Karpas-422 (cell line): ENCODE results near the gene GGNBP2. TPM values are rescaled to one million over a fixed set of nuclear protein-coding genes. Genes with fewer than 3 reads are reported as not detected.

Experiments
- DNase-seq: peaks from one replicate; pipeline ENCODE4 v3.0.0-alpha.2; 2015
- H2AFZ ChIP-seq: fragments of 200-600 bp; sonication (generic); 2 replicates; pipeline ENCODE4 v1.6.1; 2014; ENCODE audit warnings: antibody characterized with exemption, low read length, mixed read lengths
- H3K27ac ChIP-seq: fragments of 200-600 bp; sonication (generic); 2 replicates; pipeline ENCODE4 v1.5.1; 2014; ENCODE audit warnings: mild to moderate bottlenecking, low read length, moderate library complexity
- H3K27me3 ChIP-seq: fragments of 200-600 bp; sonication (generic); 2 replicates; pipeline ENCODE4 v1.6.1; 2014; ENCODE audit warnings: low read length, mixed read lengths
- H3K36me3 ChIP-seq: fragments of 200-600 bp; sonication (generic); 2 replicates; pipeline ENCODE4 v1.6.1; 2014; ENCODE audit warnings: low read length, mixed read lengths; ENCODE audit not compliant: insufficient read depth
- H3K4me1 ChIP-seq: fragments of 200-600 bp; sonication (generic); 2 replicates; pipeline ENCODE4 v1.6.1; 2014; ENCODE audit warnings: mild to moderate bottlenecking, low read length, mixed read lengths
- H3K4me2 ChIP-seq: fragments of 200-600 bp; sonication (generic); 2 replicates; pipeline ENCODE4 v1.6.1; 2014; ENCODE audit warnings: low read length, low read depth, mild to moderate bottlenecking; ENCODE audit not compliant: poor library complexity, severe bottlenecking
- H3K4me3 ChIP-seq: fragments of 200-600 bp; sonication (generic); 2 replicates; pipeline ENCODE4 v1.5.1; 2014; ENCODE audit warnings: mild to moderate bottlenecking, antibody characterized with exemption, low read length, mixed read lengths
- H3K79me2 ChIP-seq: fragments of 200-600 bp; sonication (generic); 2 replicates; pipeline ENCODE4 v1.6.1; 2014; ENCODE audit warnings: mild to moderate bottlenecking, low read length, mixed read lengths
- H3K9ac ChIP-seq: fragments of 200-600 bp; sonication (generic); 2 replicates; pipeline ENCODE4 v1.6.0; 2014; ENCODE audit warnings: low read length
- H3K9me2 ChIP-seq: fragments of 200-600 bp; sonication (generic), shearing (Covaris generic); replicated peaks from 2 replicates; pipeline ENCODE4 v1.6.0; 2014; ENCODE audit warnings: mild to moderate bottlenecking, low read length, moderate library complexity; ENCODE audit not compliant: insufficient read depth
- H3K9me3 ChIP-seq: fragments of 300-700, 200-600 bp; sonication (generic); 2 replicates; pipeline ENCODE4 v1.6.1; 2014; ENCODE audit warnings: low read length, mixed read lengths
- H4K20me1 ChIP-seq: fragments of 200-600 bp; sonication (generic); 2 replicates; pipeline ENCODE4 v1.6.1; 2014; ENCODE audit warnings: mild to moderate bottlenecking, antibody characterized with exemption, low read length, low read depth; ENCODE audit not compliant: insufficient read depth
- total RNA-seq: library from RNA; depleted of rRNA; stranded (reverse); fragments of >200 nt; shearing (Covaris generic); gene quantifications from 2 replicates; pipeline ENCODE4 v1.2.3, GENCODE V29; 2014; ENCODE audit warnings: low replicate concordance

Gene GGNBP2
- total RNA-seq, 1 experiment from 2014 or later, result 49.5 TPM

- Histone ChIP-seq H3K27ac (no peak overlapping the region), H3K4me2 (no peak overlapping the region), H3K9me2 (no peaks in the 10 kb centered on the region), H2AFZ (no peak overlapping the region), H3K9ac (no peak overlapping the region), H3K27me3 (no peaks in the 10 kb centered on the region), H4K20me1 (no peaks in the 10 kb centered on the region), H3K79me2 (peaks cover 4% of the 10 kb centered on the region; the same call in 1 of the 2 replicates), H3K4me3 (no peak overlapping the region), H3K4me1 (no peaks in the 10 kb centered on the region), H3K9me3 (no peaks in the 10 kb centered on the region), H3K36me3 (peaks cover 48% of the 10 kb centered on the region)
- no peak for DNase-seq
Measured at GRCh38 chr17:36525113-36525512, 19.6 kb upstream of the GGNBP2 start.

- Histone ChIP-seq H3K9me2 (no peaks in the 10 kb centered on the region), H3K9me3 (no peaks in the 10 kb centered on the region), H3K27ac (no peak overlapping the region), H4K20me1 (no peaks in the 10 kb centered on the region), H2AFZ (no peak overlapping the region), H3K4me1 (no peaks in the 10 kb centered on the region), H3K4me3 (no peak overlapping the region), H3K79me2 (peaks cover 4% of the 10 kb centered on the region; the same call in 1 of the 2 replicates), H3K27me3 (no peaks in the 10 kb centered on the region), H3K9ac (no peak overlapping the region), H3K4me2 (no peak overlapping the region), H3K36me3 (peaks cover 42% of the 10 kb centered on the region)
- no peak for DNase-seq
Measured at GRCh38 chr17:36525888-36526287, 18.8 kb upstream of the GGNBP2 start.

- no peak for DNase-seq
- Histone ChIP-seq H3K9me3 (no peaks in the 10 kb centered on the region), H3K79me2 (peaks cover 15% of the 10 kb centered on the region), H3K9ac (no peak overlapping the region), H3K36me3 (peaks cover 51% of the 10 kb centered on the region), H3K27ac (no peak overlapping the region), H4K20me1 (no peaks in the 10 kb centered on the region), H3K4me2 (no peak overlapping the region), H3K9me2 (no peaks in the 10 kb centered on the region), H3K4me3 (no peak overlapping the region), H3K27me3 (no peaks in the 10 kb centered on the region), H3K4me1 (no peaks in the 10 kb centered on the region; the same call in 1 of the 2 replicates), H2AFZ (no peak overlapping the region)
Measured at GRCh38 chr17:36527621-36528250, 17.0 kb upstream of the GGNBP2 start.

- no peak overlapping the region for H3K27ac ChIP-seq
- no peak overlapping the region for H2AFZ ChIP-seq
- H3K4me3 ChIP-seq, result no peak overlapping the region
- no peaks in the 10 kb centered on the region for H4K20me1 ChIP-seq
- H3K4me2 ChIP-seq, result no peak overlapping the region
- no peaks in the 10 kb centered on the region for H3K27me3 ChIP-seq
- H3K36me3 ChIP-seq, result peaks cover 56% of the 10 kb centered on the region
- no peaks in the 10 kb centered on the region for H3K9me3 ChIP-seq
- no peak overlapping the region for H3K9ac ChIP-seq
- peaks cover 26% of the 10 kb centered on the region for H3K79me2 ChIP-seq
- peaks cover 11% of the 10 kb centered on the region for H3K4me1 ChIP-seq
- DNase-seq, result no peak
- no peaks in the 10 kb centered on the region for H3K9me2 ChIP-seq
Measured at GRCh38 chr17:36529121-36529520, 15.6 kb upstream of the GGNBP2 start.

- Histone ChIP-seq H3K79me2 (peaks cover 48% of the 10 kb centered on the region), H3K36me3 (peaks cover 36% of the 10 kb centered on the region)
Measured at GRCh38 chr17:36532435-36532975, 12.2 kb upstream of the GGNBP2 start.

GRCh38 chr17:36533935-36534839, 10.5 kb upstream of the GGNBP2 start:
- Histone ChIP-seq H3K9me2 (no peaks in the 10 kb centered on the region), H4K20me1 (no peaks in the 10 kb centered on the region), H3K27me3 (no peaks in the 10 kb centered on the region), H3K4me3 (peak overlapping the region; percentile 90), H3K9ac (peak overlapping the region; percentile 91), H3K79me2 (peaks cover 52% of the 10 kb centered on the region), H3K9me3 (no peaks in the 10 kb centered on the region), H2AFZ (peak overlapping the region; percentile 70; the same call in 1 of the 2 replicates), H3K4me2 (peak overlapping the region; percentile 91), H3K36me3 (peaks cover 42% of the 10 kb centered on the region), H3K4me1 (peaks cover 20% of the 10 kb centered on the region), H3K27ac (peak overlapping the region; percentile 57)
- peak; percentile 75 for DNase-seq

More at GRCh38 chr17:36532435-36532975, 12.2 kb upstream of the GGNBP2 start:
- Histone ChIP-seq H3K27me3 (no peaks in the 10 kb centered on the region), H4K20me1 (no peaks in the 10 kb centered on the region), H3K4me1 (peaks cover 20% of the 10 kb centered on the region), H3K27ac (no peak overlapping the region), H3K4me2 (no peak overlapping the region), H3K9ac (no peak overlapping the region), H3K4me3 (no peak overlapping the region), H3K9me3 (no peaks in the 10 kb centered on the region), H3K9me2 (no peaks in the 10 kb centered on the region), H2AFZ (no peak overlapping the region)
- no peak for DNase-seq

- H3K4me1 ChIP-seq, result peaks cover 20% of the 10 kb centered on the region
- H3K79me2 ChIP-seq, result peaks cover 52% of the 10 kb centered on the region
Measured at GRCh38 chr17:36534840-36535668, 9.7 kb upstream of the GGNBP2 start, which contains the start of the genes MYO19 and PIGW. Gene MYO19 (minus strand): TSS chr17:36534868. CDS start chr17:36532538, 2,330 bp downstream. Gene PIGW (plus strand): TSS chr17:36534987. CDS start chr17:36537102, 2,115 bp downstream.

More at GRCh38 chr17:36534840-36535668, 9.7 kb upstream of the GGNBP2 start, which contains the start of the genes MYO19 and PIGW:
- Histone ChIP-seq H3K9me2 (no peaks in the 10 kb centered on the region), H4K20me1 (no peaks in the 10 kb centered on the region), H3K4me2 (peak within 1 kb of the TSS; percentile 91), H3K27ac (peak within 1 kb of the TSS; percentile 67), H3K36me3 (peaks cover 42% of the 10 kb centered on the region), H3K9me3 (no peaks in the 10 kb centered on the region), H3K4me3 (peak within 1 kb of the TSS; percentile 90), H2AFZ (peak within 1 kb of the TSS; percentile 70; the same call in 1 of the 2 replicates), H3K27me3 (no peaks in the 10 kb centered on the region), H3K9ac (peak within 1 kb of the TSS; percentile 91)
- peak; percentile 97 for DNase-seq
